Neural cell (in vitro differentiated cells): Measurements from ENCODE around the gene TSEN15.

Source experiments
- EZH2 ChIP-seq: fragments of 200-600, 300-800 bp; shearing (Covaris generic), sonication (generic); IDR thresholded peaks from 2 replicates; pipeline ENCODE4 v1.6.1; 2014; ENCODE audit warnings: antibody characterized with exemption, low read length, borderline replicate concordance, mild to moderate bottlenecking; ENCODE audit not compliant: insufficient read depth, poor library complexity, severe bottlenecking
- TAF1 ChIP-seq: IDR thresholded peaks from 2 replicates; pipeline ENCODE4 v1.6.1; 2012; ENCODE audit warnings: low read depth

- TF ChIP-seq EZH2 (no peak), TAF1 (no peak)
Observed at GRCh38 chr1:184041731-184042130, 9.8 kb upstream of the TSEN15 start.
